Measurements from ENCODE around the gene PDCD4.
"Not testable (repeated sequence)": the region's sequence is repeated elsewhere in the genome, so short reads cannot be mapped to it uniquely, and the experiment has no call there.

The PDCD4 gene

GRCh38 chr10:110887560-110887959 lies 15.8 kb downstream of the PDCD4 start:
- no peak for DNase-seq

GRCh38 chr10:110892602-110893288 lies 21.0 kb downstream of the PDCD4 start:
- no peak for DNase-seq

GRCh38 chr10:110893559-110894179 lies 21.9 kb downstream of the PDCD4 start:
- DNase-seq = peak; percentile 35

GRCh38 chr10:110897184-110897583 lies 25.5 kb downstream of the PDCD4 start:
- no peak for DNase-seq

GRCh38 chr10:110898391-110898790 lies 26.7 kb downstream of the PDCD4 start:
- no peak for DNase-seq

GRCh38 chr10:110900983-110901382 lies 29.3 kb downstream of the PDCD4 start:
- no peak for DNase-seq

- DNase-seq = no peak
Measured at GRCh38 chr10:110901954-110902819, 30.5 kb downstream of the PDCD4 start.

- no peak for DNase-seq
Measured at GRCh38 chr10:110903280-110904278, 31.9 kb downstream of the PDCD4 start.

GRCh38 chr10:110910138-110910537 lies 38.4 kb downstream of the PDCD4 start:
- DNase-seq = no peak

GRCh38 chr10:110912374-110912773 lies 40.6 kb downstream of the PDCD4 start:
- DNase-seq = no peak

- no peak for DNase-seq
Measured at GRCh38 chr10:110914431-110914830, 42.7 kb downstream of the PDCD4 start.

- DNase-seq = no peak
Measured at GRCh38 chr10:110915035-110915434, 43.3 kb downstream of the PDCD4 start.

- not testable (repeated sequence) for DNase-seq
Measured at GRCh38 chr10:110915600-110915999, 43.9 kb downstream of the PDCD4 start.

- DNase-seq = no peak
Measured at GRCh38 chr10:110916554-110917346, 45.0 kb downstream of the PDCD4 start.

GRCh38 chr10:110918269-110918642 lies 46.5 kb downstream of the PDCD4 start:
- DNase-seq = peak; percentile 68

GRCh38 chr10:110918643-110919348 lies 47.1 kb downstream of the PDCD4 start, which contains the start of gene BBIP1:
TSS of gene BBIP1 (minus strand) at chr10:110919180. CDS start at chr10:110918157, 1,023 bp downstream.
- DNase-seq = peak; percentile 88

GRCh38 chr10:110919349-110919931 lies 47.7 kb downstream of the PDCD4 start, which contains the start of gene SHOC2:
TSS of gene SHOC2 (plus strand) at chr10:110919604. CDS start at chr10:110964359, 44,755 bp downstream.
- peak; percentile 96 for DNase-seq

- peak; percentile 21 for DNase-seq
Measured at GRCh38 chr10:110919971-110920881, 48.5 kb downstream of the PDCD4 start.

GRCh38 chr10:110923856-110924493 lies 52.2 kb downstream of the PDCD4 start:
- DNase-seq = no peak

Data from NCI-H2227 treated with DMSO at 0.1 percent for 48 hours (cell line).